NCI-H2107 treated with DMSO at 0.1 percent for 48 hours (cell line): Measurements from ENCODE around the gene DCLRE1A.

ENCODE experiments used
- DNase-seq: peaks from one replicate; lab custom pipeline; 2025; ENCODE audit not compliant: unreplicated experiment; lab: John Stamatoyannopoulos, UW

DCLRE1A gene

GRCh38 chr10:113791691-113792090, 62.2 kb downstream of the DCLRE1A start:
- DNase-seq: no peak

GRCh38 chr10:113788604-113789083, 65.2 kb downstream of the DCLRE1A start:
- peak; percentile 1 for DNase-seq
